Lower leg skin (tissue), 3 donors: ENCODE measurements around the gene STAG3.

Experiments
- POLR2A ChIP-seq, 2 donors: fragments of 450-650 bp; IDR thresholded peaks; one replicate each; pipeline ENCODE4 v1.6.1; 2016 to 2017; ENCODE audit warnings: antibody characterized with exemption in 2 of 2, mild to moderate bottlenecking in 1 of 2, moderate library complexity in 1 of 2
- TF ChIP-seq, protein P1 (sequence below), 3 donors: fragments of 450-650 bp; IDR thresholded peaks; one replicate each; pipeline ENCODE4 v1.5.1; 2016; ENCODE audit warnings: antibody characterized with exemption in 3 of 3, mild to moderate bottlenecking in 3 of 3, moderate library complexity in 2 of 3

DNA sequence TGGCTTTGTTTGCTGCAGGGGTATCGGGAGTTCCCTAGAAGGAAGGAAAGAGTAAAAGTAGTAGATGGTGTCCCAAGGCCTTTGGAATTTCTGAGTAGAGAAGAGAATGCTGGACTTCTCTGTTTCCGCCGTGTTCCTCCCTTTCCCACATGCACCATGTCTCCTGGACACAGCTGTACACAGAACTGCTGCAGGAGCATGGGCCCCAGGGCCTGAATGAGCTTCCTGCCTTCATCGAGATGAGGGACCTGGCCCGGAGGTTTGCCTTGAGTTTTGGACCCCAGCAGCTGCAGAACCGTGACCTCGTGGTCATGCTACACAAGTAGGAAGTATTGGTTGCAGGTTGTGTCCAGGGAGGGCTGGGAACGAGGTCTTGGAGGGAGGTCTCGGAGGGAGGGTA lies 26.7 kb downstream of the STAG3 start:
- TF ChIP-seq, protein P1, sequence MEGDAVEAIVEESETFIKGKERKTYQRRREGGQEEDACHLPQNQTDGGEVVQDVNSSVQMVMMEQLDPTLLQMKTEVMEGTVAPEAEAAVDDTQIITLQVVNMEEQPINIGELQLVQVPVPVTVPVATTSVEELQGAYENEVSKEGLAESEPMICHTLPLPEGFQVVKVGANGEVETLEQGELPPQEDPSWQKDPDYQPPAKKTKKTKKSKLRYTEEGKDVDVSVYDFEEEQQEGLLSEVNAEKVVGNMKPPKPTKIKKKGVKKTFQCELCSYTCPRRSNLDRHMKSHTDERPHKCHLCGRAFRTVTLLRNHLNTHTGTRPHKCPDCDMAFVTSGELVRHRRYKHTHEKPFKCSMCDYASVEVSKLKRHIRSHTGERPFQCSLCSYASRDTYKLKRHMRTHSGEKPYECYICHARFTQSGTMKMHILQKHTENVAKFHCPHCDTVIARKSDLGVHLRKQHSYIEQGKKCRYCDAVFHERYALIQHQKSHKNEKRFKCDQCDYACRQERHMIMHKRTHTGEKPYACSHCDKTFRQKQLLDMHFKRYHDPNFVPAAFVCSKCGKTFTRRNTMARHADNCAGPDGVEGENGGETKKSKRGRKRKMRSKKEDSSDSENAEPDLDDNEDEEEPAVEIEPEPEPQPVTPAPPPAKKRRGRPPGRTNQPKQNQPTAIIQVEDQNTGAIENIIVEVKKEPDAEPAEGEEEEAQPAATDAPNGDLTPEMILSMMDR (IDR thresholded peaks at IDR 0.05), result no peak
- TF ChIP-seq POLR2A (IDR thresholded peaks at IDR 0.05), result no peak
